Activated T-cell treated with anti-CD3 and anti-CD28 coated beads for 4 hours (primary cell): ENCODE data around the gene TMTC2.
A peak's percentile ranks its signal among the peaks of the same experiment; 100 is the strongest.

Experiments used
- DNase-seq: peaks from one replicate; pipeline ENCODE4 v3.0.0-alpha.2; 2020

The TMTC2 gene

GRCh38 chr12:82686168-82687020 is at the start of gene TMTC2:
TMTC2 (plus strand) TSS chr12:82686906.
- peak; percentile 93 for DNase-seq

- DNase-seq = no peak
Measured at GRCh38 chr12:82638324-82638723, 48.4 kb upstream of the TMTC2 start.

GRCh38 chr12:82644896-82645295 is 41.8 kb upstream of the TMTC2 start:
- no peak for DNase-seq

- no peak for DNase-seq
Measured at GRCh38 chr12:82645414-82645813, 41.3 kb upstream of the TMTC2 start.

GRCh38 chr12:82647853-82648252 is 38.9 kb upstream of the TMTC2 start:
- no peak for DNase-seq

GRCh38 chr12:82648259-82648909 is 38.3 kb upstream of the TMTC2 start:
- no peak for DNase-seq

GRCh38 chr12:82650627-82651337 is 35.9 kb upstream of the TMTC2 start:
- no peak for DNase-seq

- DNase-seq = no peak
Measured at GRCh38 chr12:82651489-82651888, 35.2 kb upstream of the TMTC2 start.

GRCh38 chr12:82652071-82652470 is 34.6 kb upstream of the TMTC2 start:
- no peak for DNase-seq

GRCh38 chr12:82655751-82656150 is 31.0 kb upstream of the TMTC2 start:
- no peak for DNase-seq

- no peak for DNase-seq
Measured at GRCh38 chr12:82659343-82660207, 27.1 kb upstream of the TMTC2 start.

GRCh38 chr12:82660541-82661325 is 26.0 kb upstream of the TMTC2 start:
- DNase-seq = no peak

- no peak for DNase-seq
Measured at GRCh38 chr12:82663893-82664292, 22.8 kb upstream of the TMTC2 start.

GRCh38 chr12:82665142-82665923 is 21.4 kb upstream of the TMTC2 start:
- no peak for DNase-seq

- no peak for DNase-seq
Measured at GRCh38 chr12:82666830-82667229, 19.9 kb upstream of the TMTC2 start.

GRCh38 chr12:82671673-82672195 is 15.0 kb upstream of the TMTC2 start:
- DNase-seq = no peak

GRCh38 chr12:82672811-82673495 is 13.8 kb upstream of the TMTC2 start:
- no peak for DNase-seq

- no peak for DNase-seq
Measured at GRCh38 chr12:82673698-82674097, 13.0 kb upstream of the TMTC2 start.

- DNase-seq = no peak
Measured at GRCh38 chr12:82675246-82675645, 11.5 kb upstream of the TMTC2 start.

- no peak for DNase-seq
Measured at GRCh38 chr12:82682326-82682725, 4.4 kb upstream of the TMTC2 start.
